Nephron progenitor cell (in vitro differentiated cells): ENCODE data around the gene SFTPB.

Experiments used
- DNase-seq: peaks from one replicate; pipeline ENCODE4 v3.0.0; 2021
- H3K27ac Mint-ChIP-seq: 2 replicates; pipeline ENCODE4 v1.8.0; 2021; ENCODE audit warnings: mild to moderate bottlenecking, moderate library complexity, mixed read lengths
- H3K27me3 Mint-ChIP-seq: 2 replicates; pipeline ENCODE4 v1.8.0; 2021; ENCODE audit warnings: mild to moderate bottlenecking, low read depth, mixed read lengths; ENCODE audit not compliant: poor library complexity
- H3K36me3 Mint-ChIP-seq: 2 replicates; pipeline ENCODE4 v1.8.0; 2021; ENCODE audit warnings: low read depth, mixed read lengths
- H3K4me1 Mint-ChIP-seq: 2 replicates; pipeline ENCODE4 v1.8.0; 2021; ENCODE audit warnings: mixed read lengths
- H3K4me3 Mint-ChIP-seq: 2 replicates; pipeline ENCODE4 v1.8.0; 2021; ENCODE audit warnings: mild to moderate bottlenecking, moderate library complexity, mixed read lengths
- H3K9me3 Mint-ChIP-seq: 2 replicates; pipeline ENCODE4 v1.8.0; 2021; ENCODE audit warnings: mild to moderate bottlenecking, moderate library complexity, mixed read lengths
- CTCF ChIP-seq: fragments of 200-600 bp; sonication (generic); IDR thresholded peaks from 2 replicates; pipeline ENCODE4 v1.5.0; 2021; ENCODE audit warnings: antibody characterized with exemption

Gene SFTPB

DNA sequence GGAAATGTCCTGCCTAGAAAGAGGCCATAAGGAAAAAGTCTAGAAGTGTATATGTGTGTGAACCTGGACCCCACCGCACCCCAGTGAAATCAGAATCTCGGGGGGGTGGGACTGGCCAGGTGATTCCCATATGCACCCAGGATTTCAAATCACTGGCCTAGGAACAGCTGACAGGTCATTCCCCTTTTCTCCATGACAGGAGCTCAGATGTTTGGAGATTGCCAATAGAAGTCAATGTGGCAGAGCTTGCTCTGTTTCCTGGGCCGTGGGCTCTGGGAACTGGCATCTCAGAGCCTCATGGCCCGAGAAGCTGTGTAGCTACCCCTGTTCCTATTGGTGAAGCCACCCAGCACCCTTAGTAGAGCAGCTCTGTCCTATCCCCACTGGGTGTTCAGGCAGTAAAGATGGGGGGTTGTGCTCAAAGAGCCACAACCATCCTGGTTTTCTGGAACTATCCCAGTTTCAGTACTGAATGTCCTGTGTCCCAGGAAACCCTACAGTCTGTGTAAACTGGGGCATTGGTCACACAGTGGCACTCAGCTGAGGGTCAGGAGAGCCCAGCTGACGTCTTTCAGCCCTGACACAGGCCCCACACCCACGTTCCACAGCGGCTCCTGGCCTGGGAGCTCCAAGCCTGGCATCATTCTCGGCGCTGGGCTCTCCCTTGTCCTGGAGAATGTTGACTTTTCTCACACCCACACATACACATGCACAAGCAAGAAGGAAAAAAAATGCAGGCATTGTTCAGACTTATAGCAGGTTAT lies 45.0 kb upstream of the SFTPB start:
- no peak overlapping the region for H3K4me3 Mint-ChIP-seq
- H3K9me3 Mint-ChIP-seq, result no peaks in the 10 kb centered on the region
- no peak for DNase-seq
- TF ChIP-seq CTCF, result no peak
- H3K4me1 Mint-ChIP-seq, result peaks cover 31% of the 10 kb centered on the region
- H3K27ac Mint-ChIP-seq, result no peak overlapping the region
- H3K36me3 Mint-ChIP-seq, result no peaks in the 10 kb centered on the region
- H3K27me3 Mint-ChIP-seq, result peaks cover 15% of the 10 kb centered on the region

GRCh38 chr2:85712336-85712735 lies 44.3 kb upstream of the SFTPB start:
- DNase-seq, result no peak
- no peak for TF ChIP-seq CTCF
- H3K9me3 Mint-ChIP-seq, result no peaks in the 10 kb centered on the region
- H3K4me3 Mint-ChIP-seq, result no peak overlapping the region
- H3K4me1 Mint-ChIP-seq, result peaks cover 26% of the 10 kb centered on the region
- no peaks in the 10 kb centered on the region for H3K36me3 Mint-ChIP-seq
- H3K27me3 Mint-ChIP-seq, result peaks cover 15% of the 10 kb centered on the region
- no peak overlapping the region for H3K27ac Mint-ChIP-seq

DNA sequence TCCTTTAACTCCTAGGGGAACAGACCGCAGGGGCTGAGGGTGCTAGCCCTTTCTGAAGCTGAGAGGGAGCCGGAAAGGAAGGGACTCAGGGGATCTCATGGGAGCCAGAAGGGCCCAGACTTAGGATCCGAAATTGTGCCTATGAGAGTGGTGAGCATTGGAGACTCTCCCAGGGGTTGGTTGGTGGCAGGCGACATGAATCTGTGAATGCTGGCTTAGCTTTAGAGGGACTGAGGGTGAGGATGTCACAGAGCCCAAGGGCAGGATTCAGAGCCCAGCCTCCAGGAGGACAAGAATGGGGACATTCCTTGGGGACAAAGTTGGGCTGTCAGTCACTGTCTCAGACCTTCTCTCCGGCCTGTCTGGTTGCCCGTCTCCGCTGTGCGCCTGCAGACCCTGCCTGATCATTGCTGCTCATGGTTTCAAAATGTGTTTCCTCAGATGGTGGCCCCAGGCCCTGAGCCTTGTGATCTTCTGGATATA lies 43.6 kb upstream of the SFTPB start:
- Mint-ChIP-seq H3K36me3 (no peaks in the 10 kb centered on the region), H3K27ac (peak overlapping the region; percentile 39), H3K9me3 (no peaks in the 10 kb centered on the region), H3K27me3 (peaks cover 15% of the 10 kb centered on the region), H3K4me1 (peaks cover 24% of the 10 kb centered on the region), H3K4me3 (no peak overlapping the region)
- TF ChIP-seq CTCF, result no peak
- DNase-seq, result no peak

DNA sequence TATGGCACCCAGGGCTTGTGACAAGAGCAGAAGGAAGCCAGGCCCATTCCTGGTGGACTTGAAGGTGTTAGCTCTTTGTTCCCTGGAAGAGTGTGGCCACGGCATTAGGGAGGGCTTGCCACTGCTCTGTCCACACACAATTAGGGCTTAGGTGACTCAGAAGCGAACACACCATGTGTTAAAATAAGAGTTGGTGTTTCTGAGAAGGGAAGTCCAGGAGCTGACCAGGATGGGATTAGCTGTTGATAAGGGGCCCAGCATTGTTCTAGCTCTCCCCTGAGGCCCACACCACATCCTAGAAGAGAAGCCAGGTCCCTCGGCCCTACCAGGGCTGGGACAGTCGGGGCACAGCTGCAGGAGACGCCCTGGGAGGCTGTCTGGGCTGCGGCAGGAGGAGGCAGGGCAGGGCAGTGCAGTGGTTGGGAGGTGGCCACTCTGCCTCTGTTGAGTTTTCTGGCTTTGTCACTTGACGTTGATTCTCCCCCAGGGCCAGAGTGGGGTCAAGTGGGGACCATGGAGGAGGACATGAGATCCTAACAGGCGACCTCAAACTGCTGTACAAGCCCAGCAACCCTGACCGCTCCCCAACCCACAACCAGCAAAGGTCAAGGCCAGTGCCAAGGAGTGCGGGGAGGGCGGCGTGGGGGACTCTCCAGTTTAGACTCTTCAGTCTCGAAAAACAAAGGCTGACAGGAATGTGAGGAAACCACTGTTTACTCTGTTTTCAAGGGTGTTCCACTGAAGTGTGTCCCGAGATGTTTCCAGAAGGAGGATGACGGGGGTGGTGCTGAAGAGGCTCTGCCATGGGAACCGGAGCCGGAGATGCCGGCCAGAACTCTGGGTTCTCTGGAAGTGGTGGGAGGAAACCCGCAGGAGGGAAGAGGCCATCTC lies 42.9 kb upstream of the SFTPB start:
- peaks cover 15% of the 10 kb centered on the region for H3K27me3 Mint-ChIP-seq
- TF ChIP-seq CTCF, result no peak
- H3K4me3 Mint-ChIP-seq, result no peak overlapping the region
- peak overlapping the region; percentile 39 for H3K27ac Mint-ChIP-seq
- no peaks in the 10 kb centered on the region for H3K36me3 Mint-ChIP-seq
- H3K9me3 Mint-ChIP-seq, result no peaks in the 10 kb centered on the region
- no peak for DNase-seq
- H3K4me1 Mint-ChIP-seq, result peaks cover 17% of the 10 kb centered on the region

GRCh38 chr2:85709401-85709811 lies 41.4 kb upstream of the SFTPB start:
- Mint-ChIP-seq H3K27ac (no peak overlapping the region), H3K27me3 (peaks cover 18% of the 10 kb centered on the region), H3K36me3 (no peaks in the 10 kb centered on the region), H3K4me1 (peaks cover 13% of the 10 kb centered on the region), H3K4me3 (no peak overlapping the region), H3K9me3 (no peaks in the 10 kb centered on the region)
- no peak for TF ChIP-seq CTCF
- no peak for DNase-seq
